ENCODE data around the gene CIDEB.

Gene CIDEB

GRCh38 chr14:24286996-24287395 is 20.8 kb downstream of the CIDEB start:
- DNase-seq, result no peak

- DNase-seq, result no peak
These were observed 22.4 kb downstream of the CIDEB start for GRCh38 chr14:24285351-24285750.

GRCh38 chr14:24284501-24285035 is 23.2 kb downstream of the CIDEB start:
- no peak for DNase-seq

- no peak for DNase-seq
These were observed 23.8 kb downstream of the CIDEB start for GRCh38 chr14:24283796-24284460.

- DNase-seq, result no peak
These were observed 25.0 kb downstream of the CIDEB start for GRCh38 chr14:24282736-24283135.

GRCh38 chr14:24281636-24282035 is 26.1 kb downstream of the CIDEB start:
- no peak for DNase-seq

- DNase-seq, result no peak
These were observed 26.8 kb downstream of the CIDEB start for GRCh38 chr14:24280797-24281460.

- DNase-seq, result no peak
These were observed 28.2 kb downstream of the CIDEB start for GRCh38 chr14:24279301-24280186.

- DNase-seq, result no peak
These were observed 29.4 kb downstream of the CIDEB start for GRCh38 chr14:24278424-24278823.

GRCh38 chr14:24277606-24278321 is 30.0 kb downstream of the CIDEB start:
- DNase-seq, result no peak

- no peak for DNase-seq
These were observed 30.7 kb downstream of the CIDEB start for GRCh38 chr14:24277071-24277470.

- DNase-seq, result no peak
These were observed 33.7 kb downstream of the CIDEB start for GRCh38 chr14:24274101-24274543.

- DNase-seq, result no peak
These were observed 34.3 kb downstream of the CIDEB start for GRCh38 chr14:24273422-24273998.

GRCh38 chr14:24272467-24272866 is 35.3 kb downstream of the CIDEB start:
- DNase-seq, result no peak

GRCh38 chr14:24271834-24272263 is 35.9 kb downstream of the CIDEB start:
- no peak for DNase-seq

- DNase-seq, result peak; percentile 84
These were observed 36.5 kb downstream of the CIDEB start, which contains the start of gene RABGGTA for GRCh38 chr14:24271134-24271833. Gene RABGGTA (minus strand): TSS chr14:24271597. CDS start chr14:24271115, 482 bp downstream.

- DNase-seq, result no peak
These were observed 37.1 kb downstream of the CIDEB start for GRCh38 chr14:24270537-24271133.

GRCh38 chr14:24269910-24270536 is 37.8 kb downstream of the CIDEB start:
- DNase-seq, result no peak

- no peak for DNase-seq
These were observed 38.4 kb downstream of the CIDEB start for GRCh38 chr14:24269368-24269767.

GRCh38 chr14:24268225-24268624 is 39.6 kb downstream of the CIDEB start:
- DNase-seq, result no peak

- DNase-seq, result no peak
These were observed 40.3 kb downstream of the CIDEB start for GRCh38 chr14:24267516-24267915.

Data from fibroblast of skin of right quadriceps (primary cell).